CD4-positive, alpha-beta T cell treated with Interleukin-21 for 1 hour (primary cell): ENCODE measurements around the gene FKBP11.
"Not testable (repeated sequence)": the region's sequence is repeated elsewhere in the genome, so short reads cannot be mapped to it uniquely, and the experiment has no call there.

Source experiments
- DNase-seq: peaks from one replicate; pipeline ENCODE4 v3.0.0-alpha.2; 2020

FKBP11 gene

GRCh38 chr12:48954841-48955501 is 29.7 kb upstream of the FKBP11 start:
- no peak for DNase-seq

GRCh38 chr12:48954061-48954460 is 28.8 kb upstream of the FKBP11 start:
- DNase-seq = no peak

GRCh38 chr12:48952691-48953090 is 27.4 kb upstream of the FKBP11 start:
- DNase-seq = no peak

- DNase-seq = no peak
Measured at GRCh38 chr12:48947727-48948126, 22.4 kb upstream of the FKBP11 start.

- DNase-seq = no peak
Measured at GRCh38 chr12:48946943-48947342, 21.7 kb upstream of the FKBP11 start.

GRCh38 chr12:48946205-48946604 is 20.9 kb upstream of the FKBP11 start:
- no peak for DNase-seq

GRCh38 chr12:48943221-48943620 is 17.9 kb upstream of the FKBP11 start:
- no peak for DNase-seq

GRCh38 chr12:48940181-48940580 is 14.9 kb upstream of the FKBP11 start:
- no peak for DNase-seq

GRCh38 chr12:48938805-48939204 is 13.5 kb upstream of the FKBP11 start:
- DNase-seq = no peak

- no peak for DNase-seq
Measured at GRCh38 chr12:48937170-48937569, 11.9 kb upstream of the FKBP11 start.

- DNase-seq = peak; percentile 83
Measured at GRCh38 chr12:48936379-48936979, 11.2 kb upstream of the FKBP11 start.

GRCh38 chr12:48934312-48934706 is 9.0 kb upstream of the FKBP11 start:
- DNase-seq = peak; percentile 37

GRCh38 chr12:48933664-48934311 is 8.5 kb upstream of the FKBP11 start:
- peak; percentile 80 for DNase-seq

GRCh38 chr12:48932878-48933277 is 7.6 kb upstream of the FKBP11 start:
- DNase-seq = peak; percentile 35

GRCh38 chr12:48930475-48930874 is 5.2 kb upstream of the FKBP11 start:
- no peak for DNase-seq

GRCh38 chr12:48929551-48929950 is 4.3 kb upstream of the FKBP11 start:
- DNase-seq = no peak

- no peak for DNase-seq
Measured at GRCh38 chr12:48927261-48927660, 2.0 kb upstream of the FKBP11 start.

GRCh38 chr12:48924617-48925303 is 532 bp downstream of the FKBP11 start:
- peak; percentile 85 for DNase-seq

GRCh38 chr12:48923117-48923516 is 2.2 kb downstream of the FKBP11 start:
- DNase-seq = no peak

GRCh38 chr12:48917857-48918537 is 7.3 kb downstream of the FKBP11 start:
- DNase-seq = peak; percentile 61

GRCh38 chr12:48910196-48910595 is 15.1 kb downstream of the FKBP11 start:
- DNase-seq = no peak

GRCh38 chr12:48909698-48910097 is 15.6 kb downstream of the FKBP11 start:
- not testable (repeated sequence) for DNase-seq

- DNase-seq = no peak
Measured at GRCh38 chr12:48907245-48907644, 18.0 kb downstream of the FKBP11 start.
